ENCODE measurements around the gene COMMD1. TPM values are rescaled to one million over a fixed set of nuclear protein-coding genes. Genes with fewer than 3 reads are reported as not detected.

Gene COMMD1
- total and polyA plus RNA-seq, 2 donors (not counting 3 experiments of a cell fraction or from before 2014, with no cell fraction given): 39.5 to 57.1 TPM

GRCh38 chr2:62045017-62045543 lies 139.6 kb downstream of the COMMD1 start:
- no peaks in the 10 kb centered on the region for H3K9me3 ChIP-seq (replicated peaks; ENCODE audit: control insufficient read depth, insufficient read depth, low read length)
- H3K27me3 ChIP-seq (ENCODE audit: control insufficient read depth in 2 of 2, insufficient read depth in 2 of 2, low read length in 2 of 2): no peaks in the 10 kb centered on the region
- no peaks in the 10 kb centered on the region for H4K20me1 ChIP-seq (replicated peaks; ENCODE audit: control insufficient read depth, extremely low read depth, insufficient read depth, low read length)
- H3K4me1 ChIP-seq (ENCODE audit: control insufficient read depth, extremely low read depth, insufficient read depth, low read length): no peaks in the 10 kb centered on the region
- DNase-seq (ENCODE audit: low read depth, low spot score) (no peak), FAIRE-seq (no peak)
- H3K9ac ChIP-seq (replicated peaks; ENCODE audit: extremely low read depth, insufficient read depth, low read length): no peak overlapping the region
- H3K4me3 ChIP-seq (replicated peaks in 1 of 3; ENCODE audit: insufficient read depth in 1 of 3, low read depth in 1 of 3, low read length in 3 of 3): no peak overlapping the region
- H3K36me3 ChIP-seq (ENCODE audit: control insufficient read depth in 2 of 2, extremely low read depth in 1 of 2, insufficient read depth in 2 of 2, low read length in 2 of 2): no peaks in the 10 kb centered on the region
- dilution Hi-C loops (cut with MboI; ENCODE audit: extremely low pct_ligation_motif_present, low sequenced_read_pairs) (no loop called here), intact Hi-C loops (cut with micrococcal nuclease) (no loop called here)
- CTCF ChIA-PET: no interaction called here
- no peak overlapping the region for H3K27ac ChIP-seq (ENCODE audit: insufficient read depth, low read depth, low read length)
- no peaks in the 10 kb centered on the region for H3K9me1 ChIP-seq (replicated peaks; ENCODE audit: control insufficient read depth, extremely low read depth, insufficient read depth, low read length)
- POLR2A ChIA-PET: no interaction called here
- no peak overlapping the region for H3K4me2 ChIP-seq (ENCODE audit: insufficient read depth, low read length)
- no peak for TF ChIP-seq EZH2 (IDR thresholded peaks at IDR 0.05; ENCODE audit: borderline replicate concordance, low read depth, low read length, severe bottlenecking)
- no peak for TF ChIP-seq JUN (IDR thresholded peaks at IDR 0.05; ENCODE audit: borderline replicate concordance, insufficient read depth, insufficient read length, low read depth)
- TF ChIP-seq POLR2AphosphoS5 (IDR thresholded peaks at IDR 0.05; ENCODE audit: insufficient read depth, low read depth, low read length): no peak
- TF ChIP-seq, protein P1, sequence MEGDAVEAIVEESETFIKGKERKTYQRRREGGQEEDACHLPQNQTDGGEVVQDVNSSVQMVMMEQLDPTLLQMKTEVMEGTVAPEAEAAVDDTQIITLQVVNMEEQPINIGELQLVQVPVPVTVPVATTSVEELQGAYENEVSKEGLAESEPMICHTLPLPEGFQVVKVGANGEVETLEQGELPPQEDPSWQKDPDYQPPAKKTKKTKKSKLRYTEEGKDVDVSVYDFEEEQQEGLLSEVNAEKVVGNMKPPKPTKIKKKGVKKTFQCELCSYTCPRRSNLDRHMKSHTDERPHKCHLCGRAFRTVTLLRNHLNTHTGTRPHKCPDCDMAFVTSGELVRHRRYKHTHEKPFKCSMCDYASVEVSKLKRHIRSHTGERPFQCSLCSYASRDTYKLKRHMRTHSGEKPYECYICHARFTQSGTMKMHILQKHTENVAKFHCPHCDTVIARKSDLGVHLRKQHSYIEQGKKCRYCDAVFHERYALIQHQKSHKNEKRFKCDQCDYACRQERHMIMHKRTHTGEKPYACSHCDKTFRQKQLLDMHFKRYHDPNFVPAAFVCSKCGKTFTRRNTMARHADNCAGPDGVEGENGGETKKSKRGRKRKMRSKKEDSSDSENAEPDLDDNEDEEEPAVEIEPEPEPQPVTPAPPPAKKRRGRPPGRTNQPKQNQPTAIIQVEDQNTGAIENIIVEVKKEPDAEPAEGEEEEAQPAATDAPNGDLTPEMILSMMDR (IDR thresholded peaks at IDR 0.05; ENCODE audit: extremely low read depth in 1 of 2, insufficient read depth in 1 of 2, low read depth in 1 of 2, low read length in 2 of 2): no peak
- no peak for TF ChIP-seq FOS (IDR thresholded peaks at IDR 0.05; ENCODE audit: borderline replicate concordance, insufficient read depth, low read length)
- no peak for TF ChIP-seq GATA2 (IDR thresholded peaks at IDR 0.05; ENCODE audit: insufficient read depth, insufficient read length, low read depth, low read length)
- no peak for TF ChIP-seq MYC (IDR thresholded peaks at IDR 0.05; ENCODE audit: low read depth, low read length)
- TF ChIP-seq POLR2A (IDR thresholded peaks at IDR 0.05; ENCODE audit: low read depth, low read length): no peak
- TF ChIP-seq MAX (IDR thresholded peaks at IDR 0.05; ENCODE audit: insufficient read depth, insufficient read length): no peak
- H3K79me2 ChIP-seq (ENCODE audit: control insufficient read depth, insufficient read depth, low read length): no peaks in the 10 kb centered on the region
- no TSS peak for BruUV-seq (replicated peaks)
- H2AFZ ChIP-seq (ENCODE audit: low read depth, low read length): no peak overlapping the region
